Stimulated activated CD8-positive, alpha-beta memory T cell treated with anti-CD3 and anti-CD28 coated beads, Interleukin-2, amount 100 ng/mL, for 1 hour (primary cell): Measurements from ENCODE around the gene GYS1.
"Not testable (repeated sequence)": the region's sequence is repeated elsewhere in the genome, so short reads cannot be mapped to it uniquely, and the experiment has no call there.

Experiments
- DNase-seq, 2 donors: peaks; one replicate each; pipeline ENCODE4 v3.0.0-alpha.2; 2020; ENCODE audit warnings: low read depth in 2 of 2

Gene GYS1

DNA sequence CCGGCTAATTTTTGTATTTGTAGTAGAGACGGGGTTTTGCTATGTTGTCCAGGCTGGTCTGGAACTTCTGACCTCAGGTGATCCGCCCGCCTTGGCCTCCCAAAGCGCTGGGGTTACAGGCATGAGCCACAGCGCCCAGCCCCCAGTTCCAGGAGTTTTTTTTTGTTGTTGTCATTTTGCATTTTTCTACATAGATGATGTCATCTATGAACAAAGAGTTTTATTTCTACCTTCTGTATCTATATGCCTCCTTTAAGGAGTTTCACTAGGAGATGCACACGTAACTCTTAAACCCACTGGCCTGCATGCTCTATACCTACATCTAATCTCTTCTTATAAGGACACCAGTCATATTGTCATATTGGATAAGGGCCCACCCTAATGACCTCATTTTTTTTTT, 54.9 kb downstream of the GYS1 start:
- DNase-seq, result no peak

DNA sequence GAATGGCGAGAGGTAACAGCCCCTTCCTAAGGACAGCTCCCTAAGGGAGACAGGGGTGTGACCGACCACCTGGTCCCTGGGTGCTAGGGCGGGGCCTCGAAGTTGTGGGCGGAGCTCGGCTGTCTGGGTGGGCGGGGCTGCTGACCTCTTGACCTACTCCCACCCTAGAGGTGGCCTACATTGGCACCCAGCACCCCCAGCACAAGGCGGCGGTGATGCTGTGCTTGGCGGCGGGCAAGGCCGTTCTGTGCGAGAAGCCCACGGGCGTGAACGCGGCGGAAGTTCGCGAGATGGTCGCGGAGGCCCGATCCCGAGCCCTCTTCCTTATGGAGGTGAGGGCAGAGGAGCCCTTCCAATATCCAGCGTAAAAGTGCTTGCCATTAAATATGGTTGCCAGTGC, 57.2 kb downstream of the GYS1 start:
- DNase-seq, result no peak

GRCh38 chr19:48934837-48935236, 58.3 kb downstream of the GYS1 start:
- DNase-seq, result no peak

DNA sequence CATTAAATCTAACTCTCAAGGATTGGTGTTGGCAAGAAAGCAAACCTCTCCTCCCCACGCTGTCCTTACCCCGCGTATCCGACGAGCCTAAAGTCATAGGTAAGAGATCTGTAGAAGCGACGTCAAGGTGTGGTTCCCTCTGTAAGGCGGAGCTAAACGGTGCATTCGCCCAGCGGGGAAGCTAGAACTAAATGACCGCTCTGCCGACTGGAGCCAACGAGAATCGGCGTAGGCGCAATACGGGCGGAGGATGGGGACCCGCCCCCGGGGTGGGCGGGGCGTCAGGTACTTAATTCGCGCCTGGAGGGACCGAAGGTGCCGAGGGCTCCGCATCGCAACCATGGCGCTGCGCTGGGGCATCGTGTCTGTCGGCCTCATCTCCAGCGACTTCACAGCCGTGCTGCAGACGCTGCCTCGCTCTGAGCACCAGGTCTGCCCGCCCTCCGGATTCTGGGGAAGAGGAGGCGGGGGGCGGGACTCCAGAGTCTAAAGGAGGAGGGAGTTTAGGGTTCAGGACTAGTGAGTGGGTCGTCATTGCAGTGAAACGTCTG, 59.7 kb downstream of the GYS1 start, which contains the start of gene DHDH:
DHDH (plus strand) TSS at position 318 of the 551 bp plus-strand sequence; CDS start at position 341, 23 bp downstream.
- peak; percentile 65 to 71 for DNase-seq

GRCh38 chr19:48928164-48929025, 64.7 kb downstream of the GYS1 start:
- DNase-seq, result no peak

GRCh38 chr19:48927692-48928091, 65.4 kb downstream of the GYS1 start:
- DNase-seq, result not testable (repeated sequence)

- no peak for DNase-seq
Measured at GRCh38 chr19:48926909-48927308, 66.2 kb downstream of the GYS1 start.

- DNase-seq, result not testable (repeated sequence)
Measured at GRCh38 chr19:48925890-48926289, 67.2 kb downstream of the GYS1 start.

DNA sequence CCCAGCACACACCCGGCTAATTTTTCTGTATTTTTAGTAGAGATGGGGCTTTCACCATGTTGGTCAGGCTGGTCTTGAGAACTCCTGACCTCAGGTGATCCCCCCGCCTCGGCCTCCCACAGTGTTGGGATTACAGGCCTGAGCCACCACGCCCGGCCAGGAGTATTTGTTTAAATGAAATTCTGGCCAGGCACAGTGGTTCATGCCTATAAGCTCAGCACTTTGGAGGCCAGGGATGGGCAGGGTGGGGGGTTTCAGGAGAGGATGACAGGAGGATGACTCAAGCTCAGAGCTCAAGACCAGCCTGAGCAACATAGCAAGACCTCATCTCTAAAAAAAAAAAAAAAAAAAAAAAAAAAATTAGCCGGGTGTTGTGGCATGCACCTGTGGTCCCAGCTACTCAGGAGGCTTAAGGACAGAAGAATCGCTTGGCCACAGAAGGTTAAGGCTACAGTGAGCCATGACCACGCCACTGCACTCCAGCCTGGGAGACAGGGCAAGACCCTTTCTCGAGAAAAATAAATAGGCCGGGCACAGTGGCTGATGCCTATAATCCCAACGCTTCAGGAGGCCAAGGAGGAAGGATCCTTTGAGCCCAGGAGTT, 67.8 kb downstream of the GYS1 start:
- no peak for DNase-seq

GRCh38 chr19:48922548-48923490, 70.3 kb downstream of the GYS1 start:
- no peak for DNase-seq

GRCh38 chr19:48921721-48922500, 71.2 kb downstream of the GYS1 start:
- no peak for DNase-seq

DNA sequence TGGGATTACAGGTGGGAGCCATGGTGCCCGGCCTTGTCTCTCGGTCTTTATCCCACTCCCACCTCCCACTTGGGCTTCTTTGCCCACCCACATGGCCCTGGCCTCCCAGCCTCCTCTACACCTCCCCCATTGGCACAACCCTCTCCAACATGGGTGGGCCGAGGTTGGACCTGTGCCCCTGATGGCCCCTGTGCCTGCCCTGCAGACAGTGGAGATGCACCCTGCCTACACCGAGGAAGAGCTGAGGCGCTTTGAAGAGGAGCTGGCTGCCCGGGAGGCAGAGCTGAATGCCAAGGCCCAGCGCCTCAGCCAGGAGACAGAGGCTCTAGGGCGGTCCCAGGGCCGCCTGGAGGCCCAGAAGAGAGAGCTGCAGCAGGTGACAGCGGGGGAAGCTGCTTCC, 72.2 kb downstream of the GYS1 start:
- DNase-seq, result no peak

GRCh38 chr19:48919271-48919670, 73.8 kb downstream of the GYS1 start:
- DNase-seq, result not testable (repeated sequence)

GRCh38 chr19:48918801-48919247, 74.3 kb downstream of the GYS1 start:
- no peak for DNase-seq
